Nucleus accumbens (tissue), 56 donors: Measurements from ENCODE around the gene NCAPG2.
A peak's percentile ranks its signal among the peaks of the same experiment; 100 is the strongest.

ENCODE experiments used
- DNase-seq, 56 donors: peaks; one replicate each; lab custom pipeline; 2025; lab: John Stamatoyannopoulos, UW

NCAPG2 gene

DNA sequence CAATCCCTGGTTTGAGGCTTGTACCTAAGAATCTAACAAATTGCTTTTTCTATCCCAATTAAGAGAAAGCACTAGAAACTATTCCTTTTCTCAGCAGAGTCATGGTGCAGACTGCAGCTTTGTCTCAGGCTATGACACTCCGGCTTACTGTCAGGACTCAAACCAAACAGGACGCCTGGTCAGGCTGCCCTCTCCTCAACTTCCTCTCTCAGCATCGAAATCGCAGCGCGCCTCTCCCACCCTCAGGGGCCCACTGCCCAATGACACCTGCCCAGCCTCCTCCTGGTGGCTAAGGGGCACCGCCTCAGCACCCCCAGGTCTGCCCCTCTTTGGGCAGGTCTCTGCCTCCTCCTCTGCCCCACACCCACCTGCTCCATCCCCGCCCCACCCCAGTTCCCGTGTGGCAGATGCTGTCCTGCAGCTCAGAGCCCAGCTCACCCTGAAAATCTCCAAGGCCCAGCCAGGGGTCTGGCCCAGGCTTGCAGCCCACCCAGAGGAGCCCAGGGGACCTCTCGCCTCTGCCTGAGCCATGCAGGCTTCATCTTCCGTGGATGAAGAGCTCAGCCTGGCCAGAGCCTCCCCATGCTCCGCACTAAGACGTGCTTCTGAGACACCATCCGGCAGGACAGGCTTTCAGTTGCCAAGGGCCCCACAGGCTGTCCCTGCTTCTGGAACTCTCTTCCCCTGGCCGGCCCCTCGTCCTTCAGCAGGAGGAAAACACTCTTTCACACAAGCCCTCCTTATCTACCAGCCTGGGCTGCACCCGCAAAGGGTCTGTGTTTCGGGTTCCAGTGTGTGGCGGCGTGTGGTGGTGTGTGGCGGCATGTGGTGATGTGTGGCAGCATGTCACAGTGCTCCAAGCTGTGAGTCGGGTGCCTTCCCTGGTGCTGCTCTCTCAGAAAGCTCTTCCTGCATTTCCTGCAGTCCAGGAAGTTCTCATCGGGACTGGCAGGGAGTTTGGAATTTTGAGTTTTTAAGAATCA, 100.5 kb downstream of the NCAPG2 start:
- DNase-seq = no peak

DNA sequence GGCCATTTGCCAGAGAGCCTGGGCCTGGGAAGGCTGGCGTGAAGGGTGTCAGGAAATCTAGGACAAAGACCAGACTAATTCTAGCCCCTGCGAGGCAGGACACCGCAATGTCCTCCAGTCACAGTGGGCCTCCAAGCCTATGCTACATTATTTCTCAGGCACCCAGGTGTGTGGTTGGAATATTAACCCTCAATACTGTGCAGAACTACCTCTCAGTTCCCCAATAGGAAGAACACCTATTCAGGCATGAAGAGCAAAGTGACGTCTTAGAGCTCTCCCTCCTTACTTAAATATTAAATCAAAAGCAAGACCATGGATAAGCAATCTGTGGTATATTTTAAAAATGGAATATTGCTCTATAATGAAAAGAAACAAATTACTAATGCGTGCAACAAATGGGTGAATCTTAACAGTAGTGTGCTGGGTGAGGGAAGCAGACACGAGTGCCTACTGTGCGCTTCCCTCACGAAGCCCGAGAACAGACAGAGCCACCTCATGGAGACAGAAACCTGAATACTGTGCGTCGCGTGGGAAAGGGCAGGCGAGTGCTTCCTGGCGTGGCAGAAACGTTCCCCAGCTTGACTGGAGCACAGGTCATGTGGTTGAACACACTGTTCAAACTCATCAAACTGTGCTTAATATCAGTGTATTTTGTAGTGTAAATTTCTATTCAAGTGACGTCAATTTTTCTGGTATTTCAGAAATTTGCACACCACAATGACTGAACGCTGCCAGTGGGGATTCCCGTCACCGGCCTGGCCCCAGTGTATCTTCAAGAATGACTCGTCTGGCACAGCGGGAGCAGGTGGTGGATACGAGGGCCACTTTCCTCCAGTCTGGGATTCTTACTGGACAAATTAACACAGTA, 101.5 kb downstream of the NCAPG2 start:
- no peak for DNase-seq

DNA sequence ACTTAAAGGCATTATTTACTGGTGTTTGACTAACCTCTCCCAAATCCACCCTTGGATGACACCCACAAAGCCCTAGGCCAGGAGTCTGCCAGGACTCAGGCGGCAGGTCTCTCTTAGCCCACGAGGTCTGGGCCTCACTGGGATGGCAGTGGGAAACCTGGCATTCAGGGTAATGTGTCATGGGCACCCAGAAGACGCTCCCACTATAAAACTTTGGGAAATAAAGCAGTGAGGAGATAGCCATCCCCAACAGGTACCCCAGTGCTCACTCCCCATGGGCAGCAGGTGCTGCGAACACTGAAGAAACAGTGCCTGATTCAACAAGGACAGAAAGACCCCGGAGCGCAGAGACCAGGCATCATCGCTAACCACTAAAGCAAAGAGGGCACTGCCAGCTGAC, 102.6 kb downstream of the NCAPG2 start:
- no peak for DNase-seq

DNA sequence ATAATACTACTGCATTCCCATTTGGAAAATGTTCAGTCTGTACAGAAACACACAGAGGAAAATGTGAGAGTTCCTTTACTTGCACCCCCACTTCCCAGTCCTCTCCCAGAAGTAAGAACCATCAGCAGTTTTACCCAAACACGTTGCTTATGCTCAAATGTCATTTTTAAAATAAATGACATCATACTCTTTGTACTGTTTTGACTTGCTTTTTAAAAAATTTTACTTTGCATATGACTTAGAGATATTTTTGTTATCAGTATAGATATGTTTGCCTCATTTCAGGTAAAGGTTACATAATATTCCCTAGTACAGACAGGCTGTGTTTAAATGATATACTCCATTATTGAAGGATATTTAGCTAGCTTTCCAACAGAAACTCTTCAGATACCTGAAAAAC, 103.5 kb downstream of the NCAPG2 start:
- DNase-seq = no peak

DNA sequence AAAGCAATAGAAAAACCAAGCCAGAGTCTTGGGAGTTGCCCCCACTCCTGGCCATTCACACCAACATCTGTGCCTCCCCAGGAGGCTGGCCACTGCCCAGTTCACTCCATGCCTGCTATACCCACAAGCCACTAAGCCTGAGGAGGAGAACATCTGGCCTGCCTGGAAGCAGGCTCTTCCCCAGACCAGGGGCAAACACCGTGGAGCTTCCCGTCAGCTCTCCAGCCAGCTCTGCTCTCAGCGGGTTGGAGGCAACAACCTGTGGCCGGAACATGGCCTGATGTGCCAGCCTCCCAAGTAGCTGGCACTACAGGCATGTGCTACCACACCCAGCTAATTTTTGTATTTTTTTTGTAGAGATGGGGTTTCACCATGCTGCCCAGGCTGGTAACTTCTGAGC, 107.9 kb downstream of the NCAPG2 start:
- DNase-seq = no peak

DNA sequence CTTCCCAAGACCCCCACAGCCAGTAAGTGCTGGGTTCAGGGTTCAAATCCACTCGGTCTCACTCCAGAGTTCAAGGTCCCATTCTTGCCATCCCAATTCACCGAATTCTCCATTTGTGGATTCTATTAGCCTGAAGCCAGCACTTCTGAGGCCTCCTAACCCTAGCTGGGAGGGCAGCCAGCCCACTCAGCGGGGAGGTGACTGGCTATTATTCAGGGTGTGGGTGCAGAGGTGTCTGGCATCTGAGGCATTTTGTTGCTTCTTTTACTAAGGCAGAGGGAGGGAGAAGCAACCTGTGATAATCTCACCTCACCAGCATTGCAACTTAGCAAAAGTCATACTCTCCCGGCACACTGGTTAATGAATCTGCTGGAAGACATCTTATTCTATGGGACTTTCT, 108.3 kb downstream of the NCAPG2 start:
- no peak for DNase-seq

DNA sequence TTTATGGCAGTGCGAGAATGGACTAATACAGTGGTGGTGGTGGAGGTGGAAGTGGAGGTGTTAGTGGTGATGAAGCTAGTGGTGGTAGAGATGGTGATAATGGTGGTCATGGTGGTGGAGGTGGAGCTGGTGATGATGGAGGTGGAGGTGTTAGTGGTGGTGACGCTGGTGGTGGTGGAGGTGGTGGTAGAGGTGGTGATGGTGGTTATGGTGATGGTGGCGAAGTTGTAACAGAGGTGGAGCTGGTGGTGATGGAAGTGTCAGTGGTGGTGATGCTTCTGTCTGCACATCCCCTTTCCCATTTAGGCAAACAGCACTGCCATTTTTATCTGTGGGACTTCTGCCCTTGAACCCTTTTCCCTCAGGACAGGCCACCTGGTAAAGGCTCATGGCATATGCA, 109.5 kb downstream of the NCAPG2 start:
- DNase-seq = no peak

DNA sequence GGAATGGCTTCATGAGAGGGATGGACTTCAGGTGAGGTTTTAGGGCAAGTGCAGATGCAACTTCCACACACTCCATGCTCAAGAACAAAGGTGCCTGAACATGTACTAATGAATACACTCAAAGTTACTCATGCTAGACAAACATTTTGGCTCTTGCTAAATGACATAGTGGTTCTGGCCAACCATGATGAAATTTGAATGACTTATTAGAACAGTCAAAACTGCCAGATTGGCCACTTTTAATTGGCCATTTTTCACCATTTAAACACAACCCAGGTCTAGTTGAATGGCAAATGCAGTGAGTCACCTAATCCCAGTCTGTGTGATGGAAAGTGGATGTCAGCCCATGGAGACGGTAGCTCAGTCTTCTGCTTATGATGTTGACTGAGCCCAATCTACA, 112.1 kb downstream of the NCAPG2 start:
- no peak for DNase-seq

DNA sequence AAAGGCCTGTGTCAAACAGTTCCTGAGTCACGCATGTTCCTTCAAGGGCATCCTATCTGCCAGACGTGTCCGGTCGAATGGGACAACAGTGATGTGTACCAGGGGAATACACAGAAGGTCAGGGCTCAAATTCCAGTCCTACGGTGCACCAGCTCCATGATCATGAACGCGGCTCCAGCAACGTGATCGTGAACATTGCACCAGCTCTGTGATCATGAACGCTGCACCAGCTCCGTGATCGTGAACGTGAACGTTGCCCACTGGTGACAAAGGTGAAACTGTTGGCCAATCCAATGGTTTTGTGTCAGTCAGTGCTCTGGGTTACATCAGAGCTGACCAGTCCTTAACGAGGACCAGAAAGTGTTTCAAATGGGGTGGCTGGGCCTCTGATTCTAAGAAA, 112.7 kb downstream of the NCAPG2 start:
- DNase-seq = no peak

DNA sequence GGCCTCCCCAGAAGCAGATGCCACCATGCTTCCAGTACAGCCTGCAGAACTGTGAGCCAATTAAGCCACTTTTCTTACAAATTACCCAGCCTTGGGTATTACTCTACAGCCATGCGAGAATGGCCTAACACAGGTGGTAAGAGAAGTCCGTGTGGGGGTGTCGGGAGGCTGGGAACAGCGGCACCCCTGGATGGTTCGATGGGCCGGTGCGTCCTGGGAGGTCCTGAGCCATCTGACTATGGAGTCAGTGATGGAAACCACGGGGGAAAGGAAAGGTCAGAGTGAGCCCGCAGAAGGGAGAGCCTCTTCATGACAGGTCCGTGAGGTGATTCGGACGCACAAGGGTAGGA, 114.4 kb downstream of the NCAPG2 start:
- no peak for DNase-seq

DNA sequence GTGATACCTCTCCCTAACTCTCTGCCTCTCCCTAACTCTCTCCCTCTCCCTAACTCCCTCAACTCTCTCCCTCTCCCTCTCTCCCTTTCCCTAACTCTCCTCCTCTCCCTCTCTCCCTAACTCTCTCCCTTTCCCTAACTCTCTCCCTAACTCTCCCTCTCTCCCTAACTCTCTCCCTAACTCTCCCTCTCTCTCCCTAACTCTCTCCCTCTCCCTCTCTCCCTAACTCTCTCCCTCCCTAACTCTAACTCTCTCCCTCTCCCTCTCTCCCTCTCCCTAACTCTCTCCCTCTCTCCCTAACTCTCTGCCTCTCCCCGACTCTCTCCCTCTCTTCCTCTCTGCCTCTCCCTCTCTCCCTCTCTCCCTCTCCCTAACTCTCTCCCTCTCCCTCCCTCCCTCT, 115.0 kb downstream of the NCAPG2 start:
- DNase-seq = no peak

DNA sequence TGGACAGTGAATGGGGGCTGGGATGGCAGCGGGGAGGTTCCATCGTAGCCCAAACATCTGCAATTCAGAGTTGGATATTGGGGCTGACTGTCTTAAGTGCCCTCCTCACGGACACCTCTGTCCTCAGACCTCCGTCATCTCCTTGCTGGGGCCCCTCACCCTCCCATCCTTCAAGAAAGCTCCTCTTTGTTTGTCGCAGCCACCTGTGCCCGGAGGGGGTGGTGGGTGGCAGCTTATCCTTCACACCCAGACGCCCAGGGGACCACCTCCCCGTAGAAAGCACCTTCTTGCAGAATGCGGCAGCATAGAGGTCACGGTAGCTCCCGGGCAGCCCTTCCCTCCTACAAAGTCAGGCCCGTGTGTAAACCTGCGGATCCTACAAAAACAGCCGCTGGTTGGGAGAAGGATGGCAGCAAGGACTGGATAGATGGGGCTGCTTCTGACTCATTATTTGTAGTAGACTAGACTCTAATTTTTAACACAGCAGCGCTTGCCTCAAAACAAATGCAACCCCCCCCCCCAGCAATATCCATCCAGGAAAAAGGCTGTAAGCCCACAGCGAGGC, 115.6 kb downstream of the NCAPG2 start:
- no peak for DNase-seq

DNA sequence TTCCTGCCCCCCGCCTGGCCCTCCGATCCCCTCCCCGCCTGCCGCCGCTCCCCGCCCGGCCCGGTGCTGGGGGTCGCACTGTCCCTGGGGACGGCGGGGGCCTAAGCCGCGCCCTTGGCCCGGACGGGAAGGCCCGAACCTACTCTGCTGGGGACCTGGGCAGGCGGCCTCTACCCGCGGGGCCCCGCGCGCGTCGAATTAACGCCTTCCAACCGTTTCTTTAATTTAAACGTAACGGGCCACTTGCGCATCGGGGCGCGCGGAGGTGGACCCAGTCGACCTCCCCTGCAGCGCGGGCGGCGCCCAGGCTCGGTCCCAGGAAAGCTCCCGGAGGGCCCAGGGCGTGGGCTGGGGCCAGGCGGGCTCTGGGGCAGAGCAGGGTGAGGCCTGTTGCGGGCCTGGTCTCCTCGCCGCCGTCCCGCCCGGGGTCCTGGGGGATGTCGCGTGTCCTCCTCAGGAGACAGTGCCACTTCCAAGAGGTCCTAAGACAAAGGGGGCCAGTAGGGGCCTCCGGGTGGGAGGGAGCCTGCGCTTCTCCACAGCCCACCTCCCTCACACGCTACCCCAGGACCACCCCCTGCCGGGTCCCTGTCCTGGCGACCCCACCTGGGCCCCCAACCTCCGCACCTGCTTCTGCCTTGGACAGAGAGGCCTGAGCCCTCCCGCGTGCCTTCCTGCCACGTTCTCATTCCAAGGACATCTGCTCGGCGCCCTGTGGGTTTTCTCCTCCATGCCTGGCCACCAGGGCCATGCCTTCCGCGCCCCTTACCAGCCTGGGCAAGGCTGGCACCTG, 116.3 kb downstream of the NCAPG2 start:
- DNase-seq = no peak

DNA sequence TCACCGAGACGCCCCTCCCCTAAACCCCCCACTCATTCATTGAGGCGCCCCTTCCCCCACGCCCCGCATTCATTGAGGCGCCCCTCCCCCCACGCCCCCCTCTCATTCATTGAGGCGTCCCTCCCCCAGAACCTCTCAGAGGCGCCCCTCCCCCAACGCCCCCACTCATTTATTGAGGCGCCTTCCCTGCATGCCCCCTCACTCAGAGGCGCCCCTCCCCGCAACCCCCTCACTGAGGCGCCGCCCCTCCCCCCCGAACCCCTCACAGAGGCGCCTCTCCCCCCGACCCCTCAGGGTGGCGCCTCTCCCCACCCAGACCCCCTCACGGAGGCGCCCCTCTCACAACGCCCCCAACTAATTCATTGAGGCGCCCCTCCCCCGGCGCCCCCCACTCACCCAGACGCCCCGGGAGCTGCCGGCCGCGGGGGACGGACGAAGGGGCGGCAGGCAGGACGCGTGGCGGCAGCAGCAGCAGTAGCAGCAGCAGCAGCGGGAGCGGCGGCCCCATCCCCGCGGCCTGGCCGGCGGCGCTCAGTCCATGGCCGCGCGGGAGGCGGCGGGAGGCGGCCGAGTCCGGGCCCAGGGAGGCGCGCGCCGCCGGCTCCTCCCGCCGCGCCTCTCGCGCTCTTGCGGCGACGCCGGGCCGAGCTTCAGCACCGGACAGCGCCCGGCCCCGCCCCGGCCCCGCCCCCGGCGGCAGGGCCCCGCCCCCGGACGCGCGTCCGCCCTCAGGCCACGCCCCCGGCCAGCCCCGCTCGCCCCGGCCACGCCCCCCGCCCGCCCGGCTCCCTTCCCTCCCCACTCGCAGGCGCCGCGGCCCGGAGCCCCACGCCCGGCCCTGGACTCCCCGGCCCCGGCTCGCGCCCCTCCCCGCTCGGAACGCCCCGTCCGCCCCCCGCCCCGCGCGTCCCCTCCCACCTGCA, 117.2 kb downstream of the NCAPG2 start, which contains the start of gene PTPRN2:
Gene PTPRN2 (minus strand): TSS at position 662 of the 923 bp plus-strand sequence.
- peak in 38 of 56 donors; percentile 9 to 80 (median 44) for DNase-seq

DNA sequence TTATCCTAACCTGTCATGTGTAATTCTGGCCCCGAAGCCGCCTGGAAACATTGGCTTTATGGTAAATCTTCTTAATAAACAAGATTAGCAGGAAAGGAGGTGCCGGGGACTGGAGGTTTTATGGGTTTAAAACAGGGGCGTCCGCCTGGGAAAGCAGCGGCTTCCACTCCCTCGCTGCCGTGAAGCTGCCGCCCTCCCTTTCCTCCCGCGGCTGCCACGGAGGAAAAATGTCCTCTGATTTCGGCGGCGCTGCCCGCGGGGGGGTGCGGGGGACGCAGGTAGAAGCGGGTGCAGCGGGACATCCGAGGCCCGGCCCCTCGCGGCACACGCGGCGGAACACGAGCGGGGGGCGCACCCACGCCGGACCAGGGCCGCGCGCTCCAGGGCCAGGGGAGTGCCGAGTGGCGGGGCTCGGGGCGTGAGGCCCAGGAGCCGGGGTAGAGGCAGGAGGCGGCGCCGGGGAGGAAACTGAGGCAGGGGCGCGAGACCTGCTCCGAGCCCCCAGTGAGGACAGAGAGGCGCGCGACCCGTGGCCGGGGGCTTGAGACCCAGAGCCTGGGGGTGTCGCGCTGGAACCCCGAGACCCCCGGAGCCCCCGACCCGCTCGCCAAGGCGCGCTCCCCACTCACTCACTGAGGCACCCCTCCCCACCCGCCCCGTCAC, 118.0 kb downstream of the NCAPG2 start:
- peak in 9 of 56 donors; percentile 11 to 46 (median 22) for DNase-seq

DNA sequence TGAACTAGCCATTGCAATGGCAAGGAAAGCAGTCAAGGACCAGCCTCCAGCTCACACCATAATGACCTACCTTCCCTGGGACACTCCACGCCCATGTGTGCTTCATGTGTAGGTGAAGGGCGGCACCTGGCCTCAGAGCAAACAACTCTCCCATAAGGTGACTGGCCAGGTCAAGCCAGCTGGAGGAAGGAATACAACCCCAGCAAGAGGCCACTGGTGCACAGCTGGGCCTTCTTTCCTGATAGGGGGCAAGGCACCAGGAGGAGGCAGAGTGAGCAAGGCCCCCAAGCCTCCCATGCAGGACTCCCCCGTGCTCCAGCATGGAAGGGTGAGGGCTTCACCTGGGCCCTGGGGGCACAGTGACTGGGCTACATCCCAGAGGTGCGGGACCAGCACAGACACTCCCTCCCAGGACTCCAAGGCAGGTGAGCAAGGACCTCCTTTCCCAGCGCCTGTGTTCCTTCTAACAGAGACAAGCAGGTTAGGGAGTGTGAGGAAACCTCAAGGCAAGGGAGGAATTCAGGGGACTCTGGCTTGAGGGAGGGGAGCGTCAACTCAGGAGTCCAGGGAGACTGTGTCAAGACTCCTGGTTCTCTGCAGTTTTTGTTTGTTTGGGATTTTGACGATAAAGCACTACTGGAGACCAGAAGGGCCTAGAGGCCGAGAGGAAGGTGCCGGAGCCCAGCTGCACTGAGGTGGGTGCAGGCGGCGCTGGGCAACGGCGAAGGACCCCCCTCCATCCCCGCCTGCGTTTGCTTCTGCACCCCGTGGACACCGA, 118.7 kb downstream of the NCAPG2 start:
- DNase-seq = no peak

DNA sequence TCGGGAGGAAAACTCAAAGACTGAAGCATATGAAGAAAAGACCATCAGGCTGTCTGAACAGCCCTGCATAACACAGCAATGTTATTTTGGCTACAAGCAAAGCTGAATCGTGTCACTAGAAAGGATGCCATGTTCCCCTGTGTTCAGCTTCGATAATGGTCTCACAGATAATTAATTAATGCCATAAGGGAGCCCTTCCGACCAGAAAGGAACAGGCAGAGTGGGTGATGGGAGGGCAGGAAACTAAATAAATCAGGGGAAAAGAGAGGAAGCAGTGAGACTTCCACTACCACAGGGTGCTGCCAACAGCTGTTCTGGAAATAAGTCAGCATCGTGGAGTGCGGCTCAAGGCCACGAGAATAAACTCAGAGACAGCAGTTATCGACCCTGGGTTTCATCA, 120.2 kb downstream of the NCAPG2 start:
- DNase-seq = no peak

DNA sequence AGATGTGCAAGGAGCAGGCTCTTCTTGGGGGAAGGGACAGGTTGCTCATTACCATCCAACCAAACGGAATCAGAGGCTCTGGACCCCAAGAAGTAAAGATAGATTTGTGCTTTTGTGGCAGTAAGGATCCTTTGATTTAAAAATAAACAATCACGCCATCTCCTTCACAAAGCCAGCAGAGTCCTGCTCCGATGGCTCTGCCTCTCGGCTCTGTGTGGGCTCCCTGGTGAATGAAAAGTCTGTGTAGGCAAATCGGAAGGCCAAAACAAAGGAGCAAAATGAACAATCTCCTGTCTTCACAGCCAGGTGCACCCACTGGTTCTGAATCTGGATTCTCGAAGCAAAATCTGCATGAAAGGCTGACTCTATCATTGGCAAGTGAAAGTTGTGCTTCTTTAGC, 120.8 kb downstream of the NCAPG2 start:
- no peak for DNase-seq
